Hepatocyte (in vitro differentiated cells): ENCODE results near the gene SESN3.

Source experiments
- CTCF ChIP-seq: fragments of 200-600 bp; sonication (generic); IDR thresholded peaks from 2 replicates; pipeline ENCODE4 v1.5.1; 2016; ENCODE audit warnings: antibody characterized with exemption, mild to moderate bottlenecking; ENCODE audit not compliant: poor library complexity
- EZH2phosphoT487 ChIP-seq: fragments of 200-600 bp; sonication (generic); IDR thresholded peaks from one replicate; pipeline ENCODE4 v1.6.1; 2018; ENCODE audit warnings: antibody characterized with exemption, mild to moderate bottlenecking, low read depth, moderate library complexity; ENCODE audit not compliant: unreplicated experiment, severe bottlenecking

- no peak for TF ChIP-seq CTCF
- TF ChIP-seq EZH2phosphoT487: no peak
Observed at GRCh38 chr11:95219599-95219998, 11.4 kb downstream of the SESN3 start.
